Suprapubic skin (tissue), 4 donors: Measurements from ENCODE around the gene PTPRN2. TPM values are rescaled to one million over a fixed set of nuclear protein-coding genes. Genes with fewer than 3 reads are reported as not detected.
A peak's percentile ranks its signal among the peaks of the same experiment; 100 is the strongest.

Experiments used
- DNase-seq, 2 donors: peaks; one replicate each; pipeline ENCODE4 v3.0.0-alpha.2; 2019; ENCODE audit warnings: low spot score in 2 of 2
- H3K27ac ChIP-seq: fragments of 200-600 bp; sonication (generic); one replicate; pipeline ENCODE4 v1.5.1; 2019
- H3K27me3 ChIP-seq: fragments of 200-600 bp; sonication (generic); one replicate; pipeline ENCODE4 v1.5.1; 2019
- H3K36me3 ChIP-seq: fragments of 200-600 bp; sonication (generic); one replicate; pipeline ENCODE4 v1.5.1; 2019
- H3K4me1 ChIP-seq: fragments of 200-600 bp; sonication (generic); one replicate; pipeline ENCODE4 v1.5.1; 2019
- H3K4me3 ChIP-seq: fragments of 200-600 bp; sonication (generic); one replicate; pipeline ENCODE4 v1.5.1; 2019; ENCODE audit warnings: mild to moderate bottlenecking
- H3K9me3 ChIP-seq: fragments of 200-600 bp; sonication (generic); one replicate; pipeline ENCODE4 v1.5.1; 2019
- EP300 ChIP-seq: sonication (generic); formaldehyde crosslinking; IDR thresholded peaks from one replicate; pipeline ENCODE4 v1.6.1; 2017; ENCODE audit warnings: antibody characterized with exemption
- POLR2A ChIP-seq, 2 donors: fragments of 450-650 bp; IDR thresholded peaks; one replicate each; pipeline ENCODE4 v1.6.1; 2017; ENCODE audit warnings: antibody characterized with exemption in 2 of 2, mild to moderate bottlenecking in 2 of 2, moderate library complexity in 2 of 2
- POLR2AphosphoS5 ChIP-seq, 3 donors: sonication (generic); formaldehyde crosslinking; IDR thresholded peaks; one replicate each; pipeline ENCODE4 v1.6.1; 2017; ENCODE audit warnings: antibody characterized with exemption in 3 of 3
- WGBS: methylation state at CpG from one replicate; pipeline ENCODE4 v1.1.5; 2018; 5-methylcytosine and 5-hydroxymethylcytosine counted together
- total RNA-seq, 4 donors: library from RNA; depleted of rRNA; stranded (reverse); fragments of >200 nt; gene quantifications; one replicate each; pipeline ENCODE4 v1.1.0, GENCODE V29; 2016
- TF ChIP-seq, protein P1 (sequence below), 2 donors: fragments of 200-600 bp in 1 of 2; fragments of 450-650 bp in 1 of 2; sonication (generic) in 1 of 2; IDR thresholded peaks; one replicate each; pipeline ENCODE4 v1.5.1; 2016 to 2019; ENCODE audit warnings: antibody characterized with exemption in 2 of 2, mild to moderate bottlenecking in 1 of 2, moderate library complexity in 1 of 2

PTPRN2 gene
- total RNA-seq, 4 donors from 2014 or later, result 0.23 to 1.8 (median 1.3) TPM

- Histone ChIP-seq H3K27me3 (peaks cover 7% of the 10 kb centered on the region), H3K4me1 (no peaks in the 10 kb centered on the region), H3K4me3 (no peak overlapping the region), H3K36me3 (no peaks in the 10 kb centered on the region), H3K27ac (no peak overlapping the region), H3K9me3 (no peaks in the 10 kb centered on the region)
- TF ChIP-seq EP300 (no peak), POLR2A (IDR thresholded peaks at IDR 0.05) (no peak), POLR2AphosphoS5 (IDR thresholded peaks at IDR 0.05) (no peak)
- TF ChIP-seq, protein P1, sequence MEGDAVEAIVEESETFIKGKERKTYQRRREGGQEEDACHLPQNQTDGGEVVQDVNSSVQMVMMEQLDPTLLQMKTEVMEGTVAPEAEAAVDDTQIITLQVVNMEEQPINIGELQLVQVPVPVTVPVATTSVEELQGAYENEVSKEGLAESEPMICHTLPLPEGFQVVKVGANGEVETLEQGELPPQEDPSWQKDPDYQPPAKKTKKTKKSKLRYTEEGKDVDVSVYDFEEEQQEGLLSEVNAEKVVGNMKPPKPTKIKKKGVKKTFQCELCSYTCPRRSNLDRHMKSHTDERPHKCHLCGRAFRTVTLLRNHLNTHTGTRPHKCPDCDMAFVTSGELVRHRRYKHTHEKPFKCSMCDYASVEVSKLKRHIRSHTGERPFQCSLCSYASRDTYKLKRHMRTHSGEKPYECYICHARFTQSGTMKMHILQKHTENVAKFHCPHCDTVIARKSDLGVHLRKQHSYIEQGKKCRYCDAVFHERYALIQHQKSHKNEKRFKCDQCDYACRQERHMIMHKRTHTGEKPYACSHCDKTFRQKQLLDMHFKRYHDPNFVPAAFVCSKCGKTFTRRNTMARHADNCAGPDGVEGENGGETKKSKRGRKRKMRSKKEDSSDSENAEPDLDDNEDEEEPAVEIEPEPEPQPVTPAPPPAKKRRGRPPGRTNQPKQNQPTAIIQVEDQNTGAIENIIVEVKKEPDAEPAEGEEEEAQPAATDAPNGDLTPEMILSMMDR (IDR thresholded peaks at IDR 0.05), result no peak
- DNase-seq, result no peak
- 76% methylated on average over 25 of the region's 25 CpGs for WGBS
Observed at GRCh38 chr7:158444501-158445420, 142.9 kb downstream of the PTPRN2 start.

GRCh38 chr7:158443688-158444483 is 143.7 kb downstream of the PTPRN2 start:
- 79% methylated on average over 12 of the region's 19 CpGs for WGBS

GRCh38 chr7:158443014-158443687 is 144.5 kb downstream of the PTPRN2 start:
- TF ChIP-seq POLR2A (IDR thresholded peaks at IDR 0.05) (no peak), POLR2AphosphoS5 (IDR thresholded peaks at IDR 0.05) (no peak), EP300 (no peak)
- TF ChIP-seq, protein P1 (IDR thresholded peaks at IDR 0.05), result no peak
- no peak for DNase-seq
- Histone ChIP-seq H3K4me1 (no peaks in the 10 kb centered on the region), H3K36me3 (no peaks in the 10 kb centered on the region), H3K4me3 (no peak overlapping the region), H3K27ac (no peak overlapping the region), H3K27me3 (peaks cover 4% of the 10 kb centered on the region), H3K9me3 (no peaks in the 10 kb centered on the region)
- 80% methylated on average over 24 of the region's 28 CpGs for WGBS

More at GRCh38 chr7:158443688-158444483, 143.7 kb downstream of the PTPRN2 start:
- H3K9me3 ChIP-seq, result no peaks in the 10 kb centered on the region
- H3K27me3 ChIP-seq, result peaks cover 7% of the 10 kb centered on the region
- TF ChIP-seq EP300, result no peak
- no peak for TF ChIP-seq POLR2A (IDR thresholded peaks at IDR 0.05)
- TF ChIP-seq POLR2AphosphoS5 (IDR thresholded peaks at IDR 0.05), result no peak
- TF ChIP-seq, protein P1 (IDR thresholded peaks at IDR 0.05), result no peak
- H3K36me3 ChIP-seq, result no peaks in the 10 kb centered on the region
- H3K4me3 ChIP-seq, result no peak overlapping the region
- H3K4me1 ChIP-seq, result no peaks in the 10 kb centered on the region
- H3K27ac ChIP-seq, result no peak overlapping the region
- peak in 1 of 2 donors; percentile 70 for DNase-seq

DNA sequence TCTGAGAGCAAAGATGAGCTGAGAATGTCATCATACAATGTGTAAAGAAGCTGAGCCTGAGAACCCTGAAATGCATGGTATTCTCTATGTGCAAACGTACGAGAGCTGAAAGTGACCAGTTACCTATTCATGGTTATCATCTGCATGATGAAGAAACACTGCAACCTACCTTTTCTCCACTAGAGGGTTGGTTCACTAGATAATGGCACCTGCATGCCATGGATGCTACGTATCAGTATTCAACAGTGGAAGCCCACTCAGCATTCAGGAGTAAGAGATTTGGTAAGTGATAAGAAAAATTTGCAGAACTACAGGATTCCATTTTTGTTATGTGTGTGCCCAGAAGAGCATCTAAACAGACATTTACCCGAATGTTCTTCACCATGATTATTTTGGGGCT is 145.4 kb downstream of the PTPRN2 start:
- TF ChIP-seq, protein P1 (IDR thresholded peaks at IDR 0.05), result no peak
- TF ChIP-seq EP300 (no peak), POLR2AphosphoS5 (IDR thresholded peaks at IDR 0.05) (no peak), POLR2A (IDR thresholded peaks at IDR 0.05) (no peak)
- 63% methylated on average over 4 of the region's 4 CpGs for WGBS
- Histone ChIP-seq H3K4me3 (no peak overlapping the region), H3K9me3 (no peaks in the 10 kb centered on the region), H3K27me3 (peaks cover 11% of the 10 kb centered on the region), H3K36me3 (no peaks in the 10 kb centered on the region), H3K4me1 (no peaks in the 10 kb centered on the region), H3K27ac (no peak overlapping the region)
- DNase-seq, result no peak
